SK-N-SH (cell line): Measurements from ENCODE around the gene NADSYN1. TPM values are rescaled to one million over a fixed set of nuclear protein-coding genes. Genes with fewer than 3 reads are reported as not detected.

ENCODE experiments used
- CTCF ChIA-PET: fragments of 300-600, 350-600 bp; formaldehyde crosslinking; extraction: SDS; loops from one replicate; lab custom pipeline; 2021; lab: Yijun Ruan, JAX
- POLR2A ChIA-PET: fragments of 350-600 bp; sonication (Branson Sonifier 250); formaldehyde crosslinking; extraction: SDS; loops from one replicate; lab custom pipeline; 2020; ENCODE audit warnings: antibody characterized with exemption, inconsistent platforms; lab: Yijun Ruan, JAX
- DNase-seq: peaks from one replicate; pipeline ENCODE4 v3.0.0; 2012
- H2AFZ ChIP-seq: fragments of 200-600 bp; sonication (generic); 2 replicates; pipeline ENCODE4 v1.8.1; 2016; ENCODE audit warnings: antibody characterized with exemption, mild to moderate bottlenecking, low read depth
- H3F3A ChIP-seq: fragments of 200-600 bp; sonication (generic); replicated peaks from 2 replicates; pipeline ENCODE3; 2016; ENCODE audit warnings: antibody characterized with exemption, mild to moderate bottlenecking; ENCODE audit not compliant: insufficient read depth
- H3K27ac ChIP-seq, 2 experiments: fragments of 200-500 bp in 1 of 2; fragments of 200-600 bp in 1 of 2; sonication (Bioruptor generic) in 1 of 2; sonication (generic), shearing (Covaris generic) in 1 of 2; 2 replicates each; pipeline versions ENCODE4 v1.5.1 to v1.6.1; 2014 to 2016; ENCODE audit warnings: low read depth in 2 of 2, inconsistent platforms in 1 of 2, low read length in 1 of 2, mild to moderate bottlenecking in 1 of 2, mixed read lengths in 1 of 2
- H3K27me3 ChIP-seq: fragments of 200-600 bp; sonication (generic), shearing (Covaris generic); 2 replicates; pipeline ENCODE4 v1.6.1; 2016; ENCODE audit warnings: mixed run types; ENCODE audit not compliant: insufficient read depth
- H3K36me3 ChIP-seq, 2 experiments: fragments of 200-500 bp in 1 of 2; fragments of 200-600 bp in 1 of 2; sonication (Bioruptor generic) in 1 of 2; sonication (generic) in 1 of 2; replicated peaks in 1 of 2; 2 replicates each; pipeline versions ENCODE3 to v1.5.1; 2014 to 2016; ENCODE audit warnings: low read length in 1 of 2, mild to moderate bottlenecking in 1 of 2; ENCODE audit not compliant: insufficient read depth in 2 of 2, control insufficient read depth in 1 of 2
- H3K4me1 ChIP-seq, 2 experiments: fragments of 200-500 bp in 1 of 2; fragments of 200-600 bp in 1 of 2; sonication (Bioruptor generic) in 1 of 2; sonication (generic), shearing (Covaris generic) in 1 of 2; 2 replicates each; pipeline versions ENCODE4 v1.5.1 to v1.6.1; 2014 to 2016; ENCODE audit warnings: low read depth in 1 of 2, low read length in 1 of 2, mixed run types in 1 of 2; ENCODE audit not compliant: insufficient read depth in 2 of 2, control insufficient read depth in 1 of 2
- H3K4me2 ChIP-seq: fragments of 200-600 bp; sonication (generic), shearing (Covaris generic); 2 replicates; pipeline ENCODE4 v1.6.1; 2017; ENCODE audit warnings: mixed run types
- H3K4me3 ChIP-seq, 2 experiments: fragments of 200-500 bp in 1 of 2; fragments of 200-600 bp in 1 of 2; sonication (Bioruptor generic) in 1 of 2; sonication (generic), shearing (Covaris generic) in 1 of 2; 2 replicates each; pipeline versions ENCODE4 v1.5.1 to v1.8.1; 2014 to 2016; ENCODE audit warnings: low read depth in 2 of 2, inconsistent platforms in 1 of 2, low read length in 1 of 2, mild to moderate bottlenecking in 1 of 2, mixed read lengths in 1 of 2, moderate library complexity in 1 of 2
- H3K79me2 ChIP-seq: fragments of 200-600 bp; sonication (generic); 2 replicates; pipeline ENCODE4 v1.8.1; 2017; ENCODE audit warnings: mild to moderate bottlenecking; ENCODE audit not compliant: insufficient read depth
- H3K9ac ChIP-seq: fragments of 200-600 bp; sonication (generic); 2 replicates; pipeline ENCODE4 v1.6.1; 2017; ENCODE audit warnings: mixed run types
- H3K9me2 ChIP-seq: fragments of 200-600 bp; sonication (generic); 2 replicates; pipeline ENCODE4 v1.6.1; 2017; ENCODE audit warnings: mixed run types
- H3K9me3 ChIP-seq: fragments of 200-600 bp; sonication (generic); 2 replicates; pipeline ENCODE4 v1.6.1; 2017; ENCODE audit warnings: mixed run types, mild to moderate bottlenecking, moderate library complexity
- H4K20me1 ChIP-seq: fragments of 200-600 bp; sonication (generic); 2 replicates; pipeline ENCODE4 v1.6.1; 2017; ENCODE audit warnings: mild to moderate bottlenecking, mixed run types; ENCODE audit not compliant: insufficient read depth
- EP300 ChIP-seq, 2 experiments: IDR thresholded peaks; 2 replicates each; pipeline versions ENCODE4 v1.4.0 to v1.6.1; 2012; ENCODE audit warnings: borderline replicate concordance in 1 of 2, low read depth in 1 of 2, low read length in 1 of 2
- EZH2phosphoT487 ChIP-seq: fragments of 200-600 bp; sonication (generic); IDR thresholded peaks from 2 replicates; pipeline ENCODE4 v1.6.1; 2017; ENCODE audit warnings: low read depth, mixed run types, mild to moderate bottlenecking, antibody characterized with exemption, moderate library complexity, borderline replicate concordance
- RAD21 ChIP-seq: IDR thresholded peaks from 2 replicates; pipeline ENCODE4 v1.6.1; 2012; ENCODE audit warnings: mild to moderate bottlenecking, low read length
- RCOR1 ChIP-seq: fragments of 150-350 bp; IDR thresholded peaks from 2 replicates; pipeline ENCODE4 v1.6.1; 2017; ENCODE audit warnings: antibody characterized with exemption, low read length
- TCF12 ChIP-seq: IDR thresholded peaks from 2 replicates; pipeline ENCODE4 v1.4.0; 2012
- TEAD4 ChIP-seq: IDR thresholded peaks from 2 replicates; pipeline ENCODE4 v1.4.0; 2012; ENCODE audit warnings: mild to moderate bottlenecking, borderline replicate concordance; ENCODE audit not compliant: insufficient read depth
- WGBS: methylation state at CpG from one replicate; pipeline ENCODE4 v1.1.6; 2017; ENCODE audit warnings: low lambda C conversion rate; 5-methylcytosine and 5-hydroxymethylcytosine counted together
- polyA plus RNA-seq, 3 experiments: library from polyadenylated mRNA; depleted of rRNA; stranded (reverse); fragments of >200 nt; gene quantifications; 2 replicates each; pipeline ENCODE4 v1.2.3, GENCODE V29; 2012
- TF ChIP-seq, protein P1 (sequence below): fragments of 150-350 bp; IDR thresholded peaks from 2 replicates; pipeline ENCODE4 v1.6.1; 2016; ENCODE audit warnings: mild to moderate bottlenecking, low read depth, low read length
- TF ChIP-seq, protein P2 (sequence below): fragments of 150-350 bp; IDR thresholded peaks from 2 replicates; pipeline ENCODE4 v1.6.1; 2017; ENCODE audit warnings: antibody characterized with exemption, low read length, low read depth, borderline replicate concordance

The NADSYN1 gene
- polyA plus RNA-seq, 1 of the 3 experiments (the other 2 are of a cell fraction): 62.5 TPM

DNA sequence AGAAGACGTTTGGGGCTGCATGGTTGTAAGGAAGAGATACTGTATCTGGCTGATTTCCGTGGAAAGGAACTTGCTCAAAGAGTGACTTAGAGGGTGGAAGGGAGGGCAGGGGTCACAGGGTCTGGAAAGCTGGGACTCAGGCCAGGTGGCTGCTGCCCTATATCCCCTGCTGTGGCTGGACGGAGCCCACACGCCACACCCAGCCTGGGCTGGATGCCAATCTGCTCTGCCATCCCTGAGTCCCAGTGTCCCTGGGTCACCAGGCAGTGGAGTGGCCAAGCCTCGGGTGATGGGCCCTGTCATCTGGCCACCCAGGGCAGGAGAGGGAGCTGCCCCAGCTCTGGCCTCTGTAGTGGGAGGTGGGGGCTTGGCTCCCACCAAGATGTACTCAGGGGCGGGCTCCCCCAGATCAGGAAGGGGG, 47.6 kb downstream of the NADSYN1 start:
- ChIA-PET CTCF (interaction anchor here (1.9 kb wide), 1 partner anchor 79 kb away, joined by 7 read pairs; no protein-coding TSS in a partner anchor), POLR2A (no interaction called here)
- TF ChIP-seq EP300 (IDR thresholded peaks at IDR 0.05; ENCODE audit: borderline replicate concordance in 1 of 2, low read depth in 1 of 2, low read length in 1 of 2): peak in 1 of 2 experiments; percentile 33; a peak in 1 of 4 replicates
- TF ChIP-seq, protein P1, sequence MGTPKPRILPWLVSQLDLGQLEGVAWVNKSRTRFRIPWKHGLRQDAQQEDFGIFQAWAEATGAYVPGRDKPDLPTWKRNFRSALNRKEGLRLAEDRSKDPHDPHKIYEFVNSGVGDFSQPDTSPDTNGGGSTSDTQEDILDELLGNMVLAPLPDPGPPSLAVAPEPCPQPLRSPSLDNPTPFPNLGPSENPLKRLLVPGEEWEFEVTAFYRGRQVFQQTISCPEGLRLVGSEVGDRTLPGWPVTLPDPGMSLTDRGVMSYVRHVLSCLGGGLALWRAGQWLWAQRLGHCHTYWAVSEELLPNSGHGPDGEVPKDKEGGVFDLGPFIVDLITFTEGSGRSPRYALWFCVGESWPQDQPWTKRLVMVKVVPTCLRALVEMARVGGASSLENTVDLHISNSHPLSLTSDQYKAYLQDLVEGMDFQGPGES: no peak
- 0 out of 2 replicates have a peak, but pooled peaks have one; percentile 17 for TF ChIP-seq RAD21
- Histone ChIP-seq H3K27me3 (no peaks in the 10 kb centered on the region), H3K36me3 (peaks cover 15 to 51% of the 10 kb centered on the region in 2 experiments), H4K20me1 (no peaks in the 10 kb centered on the region), H3K9me3 (no peaks in the 10 kb centered on the region), H3K27ac (peak overlapping the region in 1 of 2 experiments; percentile 69; a peak in 1 of 4 replicates), H3K9ac (no peak overlapping the region), H2AFZ (no peak overlapping the region), H3K4me2 (no peak overlapping the region), H3K9me2 (no peaks in the 10 kb centered on the region), H3K4me1 (peaks cover 0 to 44% of the 10 kb centered on the region in 2 experiments; a peak in 2 of 4 replicates), H3K79me2 (no peaks in the 10 kb centered on the region), H3K4me3 (no peak overlapping the region), H3F3A (peaks cover 6% of the 10 kb centered on the region)
- DNase-seq: peak; percentile 77
- WGBS: 39% methylated on average over 2 of the region's 6 CpGs

DNA sequence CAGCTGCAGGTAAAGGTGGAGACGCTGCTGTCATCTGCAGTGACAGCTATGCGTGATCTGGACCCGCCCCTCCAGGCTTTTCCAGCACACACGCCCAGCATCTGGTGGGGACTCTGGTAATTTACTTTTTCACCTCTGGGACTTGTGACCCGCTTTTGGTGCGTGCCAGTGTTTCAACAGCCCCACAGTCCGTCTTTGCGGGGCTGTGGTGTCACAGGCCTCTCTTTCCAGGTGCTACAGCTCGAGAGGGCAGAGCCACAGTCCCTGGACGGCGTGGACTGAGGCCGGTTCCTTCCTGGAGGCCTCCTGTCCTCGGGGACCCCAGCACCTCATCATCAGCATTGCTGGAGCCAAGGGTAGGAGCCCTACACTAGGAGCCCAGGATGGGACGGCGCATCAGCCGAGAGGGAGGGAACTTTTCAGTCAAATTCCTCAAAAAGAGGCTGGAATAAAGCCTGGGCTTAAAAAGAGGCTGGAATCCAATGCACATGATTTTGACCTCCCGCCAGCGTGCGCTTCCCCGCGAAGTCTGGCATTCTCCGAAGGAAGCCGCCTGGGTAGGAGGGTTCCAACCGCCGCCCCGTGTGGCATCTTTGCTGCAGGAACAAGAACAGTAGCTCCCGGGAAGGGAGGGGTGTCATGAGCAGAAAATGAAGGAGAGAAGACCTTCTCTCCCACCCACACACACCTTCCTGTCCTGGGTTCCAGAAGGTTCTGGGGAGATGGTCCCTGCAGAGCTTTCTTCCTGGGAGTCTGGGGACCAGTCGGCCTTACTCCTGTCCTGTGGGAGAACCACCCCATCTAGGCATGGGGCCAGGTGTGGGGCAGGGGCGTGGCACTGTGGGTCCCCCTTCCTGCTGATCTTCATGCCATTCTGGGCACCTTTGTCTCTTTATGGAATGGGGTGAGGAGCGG, 48.3 kb downstream of the NADSYN1 start:
- ChIA-PET CTCF (interaction anchor here (0.9 to 1.9 kb wide), 3 partner anchors 33 to 79 kb away, joined by 3 to 7 read pairs (median 4); no protein-coding TSS in a partner anchor), POLR2A (no interaction called here)
- DNase-seq: no peak
- Histone ChIP-seq H3K4me1 (peaks cover 0 to 51% of the 10 kb centered on the region in 2 experiments; a peak in 2 of 4 replicates), H3K4me3 (no peak overlapping the region), H3K9ac (no peak overlapping the region), H3K36me3 (peaks cover 15 to 44% of the 10 kb centered on the region in 2 experiments), H4K20me1 (no peaks in the 10 kb centered on the region), H3F3A (peaks cover 6% of the 10 kb centered on the region), H3K27me3 (no peaks in the 10 kb centered on the region), H3K4me2 (no peak overlapping the region), H2AFZ (no peak overlapping the region), H3K79me2 (no peaks in the 10 kb centered on the region), H3K9me2 (no peaks in the 10 kb centered on the region), H3K27ac (peak overlapping the region in 1 of 2 experiments; percentile 69; a peak in 1 of 4 replicates), H3K9me3 (no peaks in the 10 kb centered on the region)
- 94% methylated on average over 27 of the region's 30 CpGs for WGBS
- TF ChIP-seq EZH2phosphoT487: no peak
- TF ChIP-seq, protein P2, sequence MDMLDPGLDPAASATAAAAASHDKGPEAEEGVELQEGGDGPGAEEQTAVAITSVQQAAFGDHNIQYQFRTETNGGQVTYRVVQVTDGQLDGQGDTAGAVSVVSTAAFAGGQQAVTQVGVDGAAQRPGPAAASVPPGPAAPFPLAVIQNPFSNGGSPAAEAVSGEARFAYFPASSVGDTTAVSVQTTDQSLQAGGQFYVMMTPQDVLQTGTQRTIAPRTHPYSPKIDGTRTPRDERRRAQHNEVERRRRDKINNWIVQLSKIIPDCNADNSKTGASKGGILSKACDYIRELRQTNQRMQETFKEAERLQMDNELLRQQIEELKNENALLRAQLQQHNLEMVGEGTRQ: no peak
- TF ChIP-seq TEAD4: no peak
- no peak for TF ChIP-seq RCOR1
- TF ChIP-seq TCF12: no peak
